Activated CD8-positive, alpha-beta memory T cell treated with anti-CD3 and anti-CD28 coated beads for 4 hours (primary cell): Measurements from ENCODE around the gene S100B.
"Not testable (repeated sequence)": the region's sequence is repeated elsewhere in the genome, so short reads cannot be mapped to it uniquely, and the experiment has no call there.

ENCODE experiments used
- DNase-seq, 2 donors: peaks; one replicate each; pipeline ENCODE4 v3.0.0-alpha.2; 2020; ENCODE audit warnings: low read depth in 2 of 2

S100B gene

GRCh38 chr21:46604975-46605766 lies at the start of gene S100B:
TSS of gene S100B (minus strand) at chr21:46605082. CDS start at chr21:46602415, 2,667 bp downstream.
- no peak for DNase-seq

GRCh38 chr21:46651121-46651520 lies 46.2 kb upstream of the S100B start:
- DNase-seq = no peak

- no peak for DNase-seq
Observed at GRCh38 chr21:46650476-46651098, 45.7 kb upstream of the S100B start.

GRCh38 chr21:46649356-46649755 lies 44.5 kb upstream of the S100B start:
- no peak for DNase-seq

GRCh38 chr21:46648539-46648938 lies 43.7 kb upstream of the S100B start:
- DNase-seq = no peak

GRCh38 chr21:46646541-46647154 lies 41.8 kb upstream of the S100B start:
- no peak for DNase-seq

GRCh38 chr21:46645840-46646239 lies 41.0 kb upstream of the S100B start:
- DNase-seq = no peak

- DNase-seq = no peak
Observed at GRCh38 chr21:46643379-46644177, 38.7 kb upstream of the S100B start.

GRCh38 chr21:46641656-46642055 lies 36.8 kb upstream of the S100B start:
- no peak for DNase-seq

- DNase-seq = no peak
Observed at GRCh38 chr21:46639489-46640386, 34.9 kb upstream of the S100B start.

- no peak for DNase-seq
Observed at GRCh38 chr21:46637952-46638746, 33.3 kb upstream of the S100B start.

GRCh38 chr21:46636550-46637285 lies 31.8 kb upstream of the S100B start:
- no peak for DNase-seq

- DNase-seq = no peak
Observed at GRCh38 chr21:46636181-46636512, 31.3 kb upstream of the S100B start.

GRCh38 chr21:46635324-46636180 lies 30.7 kb upstream of the S100B start, which contains the start of gene PRMT2:
TSS of gene PRMT2 (plus strand) at chr21:46635674. CDS start at chr21:46636952, 1,278 bp downstream.
- peak; percentile 93 to 95 for DNase-seq

GRCh38 chr21:46634966-46635323 lies 30.1 kb upstream of the S100B start:
- no peak for DNase-seq

GRCh38 chr21:46634427-46634826 lies 29.5 kb upstream of the S100B start:
- DNase-seq = no peak

- DNase-seq = no peak
Observed at GRCh38 chr21:46633566-46633965, 28.7 kb upstream of the S100B start.

GRCh38 chr21:46630915-46631314 lies 26.0 kb upstream of the S100B start:
- DNase-seq = not testable (repeated sequence)

GRCh38 chr21:46628868-46629267 lies 24.0 kb upstream of the S100B start:
- DNase-seq = no peak
